Measurements from ENCODE around the gene MAGEF1.

MAGEF1 gene

GRCh38 chr3:184716622-184717398 lies 4.9 kb upstream of the MAGEF1 start:
- TF ChIP-seq ARNTL (CRISPR knock-in tag; IDR thresholded peaks at IDR 0.05; ENCODE audit: borderline replicate concordance, low read depth) (no peak), ZFP3 (CRISPR knock-in tag; IDR thresholded peaks at IDR 0.05) (no peak), GLIS3 (CRISPR knock-in tag; IDR thresholded peaks at IDR 0.05) (no peak), PPARA (CRISPR knock-in tag; IDR thresholded peaks at IDR 0.05; ENCODE audit: borderline replicate concordance) (no peak), POU6F1 (CRISPR knock-in tag; IDR thresholded peaks at IDR 0.05; ENCODE audit: borderline replicate concordance, low read depth) (no peak), OSR1 (CRISPR knock-in tag; IDR thresholded peaks at IDR 0.05) (no peak), ZFP30 (CRISPR knock-in tag; IDR thresholded peaks at IDR 0.05) (no peak), TSHZ2 (CRISPR knock-in tag; IDR thresholded peaks at IDR 0.05) (no peak), PATZ1 (CRISPR knock-in tag; IDR thresholded peaks at IDR 0.05; ENCODE audit: borderline replicate concordance) (no peak), ESRRG (CRISPR knock-in tag; IDR thresholded peaks at IDR 0.05) (no peak), ZNF8 (CRISPR knock-in tag; IDR thresholded peaks at IDR 0.05) (no peak), TCF4 (CRISPR knock-in tag; IDR thresholded peaks at IDR 0.05; ENCODE audit: borderline replicate concordance) (no peak), ZC3H10 (CRISPR knock-in tag; IDR thresholded peaks at IDR 0.05) (no peak), CSRNP3 (CRISPR knock-in tag; IDR thresholded peaks at IDR 0.05) (no peak), SNAI2 (CRISPR knock-in tag; IDR thresholded peaks at IDR 0.05) (no peak), CREB5 (CRISPR knock-in tag; IDR thresholded peaks at IDR 0.05; ENCODE audit: low read depth) (no peak)
- peak; percentile 53 for ATAC-seq

- ATAC-seq, result peak; percentile 5
- TF ChIP-seq ISL1 (CRISPR knock-in tag; IDR thresholded peaks at IDR 0.05), result peak; percentile 53
- TF ChIP-seq TOX (CRISPR knock-in tag; IDR thresholded peaks at IDR 0.05; ENCODE audit: borderline replicate concordance), result no peak
- no peak for TF ChIP-seq POU6F1 (CRISPR knock-in tag; IDR thresholded peaks at IDR 0.05; ENCODE audit: borderline replicate concordance, low read depth)
- no peak for TF ChIP-seq BACH2 (CRISPR knock-in tag; IDR thresholded peaks at IDR 0.05; ENCODE audit: borderline replicate concordance)
- no peak for TF ChIP-seq CSDC2 (CRISPR knock-in tag; IDR thresholded peaks at IDR 0.05)
Measured at GRCh38 chr3:184715943-184716621, 4.2 kb upstream of the MAGEF1 start.
